ENCODE results near the gene FNDC8. TPM values are rescaled to one million over a fixed set of nuclear protein-coding genes. Genes with fewer than 3 reads are reported as not detected.
"Not testable (repeated sequence)": the region's sequence is repeated elsewhere in the genome, so short reads cannot be mapped to it uniquely, and the experiment has no call there.

The FNDC8 gene
- total RNA-seq, 3 donors from 2014 or later = not detected

DNA sequence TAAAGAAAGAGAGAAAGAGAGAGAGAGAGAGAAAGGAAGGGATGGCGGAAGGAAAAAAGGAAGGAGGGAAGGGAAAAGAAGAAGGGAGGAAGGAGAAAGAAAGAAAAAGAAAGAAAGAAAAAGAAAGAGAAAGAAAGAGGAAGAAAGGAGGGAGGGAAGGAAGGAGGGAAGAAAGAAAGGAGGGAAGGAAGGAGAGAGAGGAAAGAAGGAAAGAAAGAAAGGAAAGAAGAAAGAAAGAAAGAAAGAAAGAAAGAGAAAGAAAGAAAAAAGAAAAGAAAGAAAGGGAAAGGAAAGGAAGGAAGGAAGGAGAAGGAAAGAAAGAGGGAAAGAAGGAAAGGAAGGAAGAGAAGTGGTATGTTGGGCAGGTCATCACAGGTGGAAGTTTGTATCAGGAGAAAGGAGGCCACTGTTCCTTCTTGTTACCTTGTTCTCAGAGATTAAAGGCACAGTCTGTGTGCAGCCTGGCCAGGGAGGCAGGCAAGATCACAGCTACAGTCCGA, 53.5 kb downstream of the FNDC8 start:
- DNase-seq (ENCODE audit: low spot score in 2 of 2) = no peak
- H3K4me3 ChIP-seq = no peak overlapping the region
- no peaks in the 10 kb centered on the region for H3K36me3 ChIP-seq
- no peaks in the 10 kb centered on the region for H3K4me1 ChIP-seq
- TF ChIP-seq POLR2AphosphoS5 (IDR thresholded peaks at IDR 0.05) = no peak
- TF ChIP-seq CTCF (IDR thresholded peaks at IDR 0.05) = no peak
- TF ChIP-seq POLR2A (IDR thresholded peaks at IDR 0.05) = no peak
- no peak overlapping the region for H3K27ac ChIP-seq
- intact Hi-C loops (cut with DNase I; ENCODE audit: low total_unique reads) = no loop called here
- no peaks in the 10 kb centered on the region for H3K27me3 ChIP-seq
- no peaks in the 10 kb centered on the region for H3K9me3 ChIP-seq

DNA sequence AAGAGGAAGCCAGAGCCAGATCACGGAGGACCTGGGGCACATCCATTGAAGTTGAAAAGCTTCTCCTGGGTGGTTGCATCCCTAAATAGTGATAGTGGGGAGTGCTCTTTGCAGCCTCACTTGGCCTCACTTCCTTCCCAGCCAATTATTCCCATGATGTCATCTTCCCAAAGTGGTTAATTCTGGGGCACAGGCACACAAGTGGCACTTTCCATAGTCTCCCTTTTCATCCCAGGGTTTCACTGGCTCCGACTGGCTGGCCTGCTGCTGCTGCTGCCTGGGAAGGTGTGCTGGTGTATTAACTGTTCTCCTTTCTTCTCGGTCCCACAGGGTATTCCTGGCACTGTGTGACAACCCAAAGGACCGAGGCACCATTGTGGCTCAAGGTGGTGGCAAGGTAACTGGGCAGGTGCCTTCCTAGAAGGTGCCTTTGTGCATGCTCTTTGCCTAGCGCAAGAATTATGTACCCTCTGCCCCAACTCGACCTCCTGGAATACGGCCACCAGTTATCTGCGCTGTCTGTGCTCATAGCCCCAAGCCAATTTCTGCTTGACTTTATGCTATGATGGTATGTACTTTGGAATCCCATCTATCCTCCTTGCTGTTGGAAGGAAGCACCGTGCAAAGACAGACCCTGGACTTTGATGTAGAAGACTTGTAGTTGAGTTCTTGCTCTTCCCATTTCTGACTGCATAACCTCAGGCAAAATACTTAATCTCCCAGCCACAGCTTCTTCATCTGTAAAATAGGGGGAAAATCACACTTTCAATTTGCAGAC, 54.4 kb downstream of the FNDC8 start:
- TF ChIP-seq POLR2AphosphoS5 (IDR thresholded peaks at IDR 0.05) = no peak
- TF ChIP-seq POLR2A (IDR thresholded peaks at IDR 0.05) = no peak
- no peak for TF ChIP-seq CTCF (IDR thresholded peaks at IDR 0.05)
- Histone ChIP-seq H3K4me3 (no peak overlapping the region), H3K27me3 (no peaks in the 10 kb centered on the region), H3K36me3 (no peaks in the 10 kb centered on the region), H3K4me1 (no peaks in the 10 kb centered on the region), H3K27ac (no peak overlapping the region), H3K9me3 (no peaks in the 10 kb centered on the region)
- DNase-seq (ENCODE audit: low spot score in 2 of 2) = no peak
- intact Hi-C loops (cut with DNase I; ENCODE audit: low total_unique reads) = no loop called here

DNA sequence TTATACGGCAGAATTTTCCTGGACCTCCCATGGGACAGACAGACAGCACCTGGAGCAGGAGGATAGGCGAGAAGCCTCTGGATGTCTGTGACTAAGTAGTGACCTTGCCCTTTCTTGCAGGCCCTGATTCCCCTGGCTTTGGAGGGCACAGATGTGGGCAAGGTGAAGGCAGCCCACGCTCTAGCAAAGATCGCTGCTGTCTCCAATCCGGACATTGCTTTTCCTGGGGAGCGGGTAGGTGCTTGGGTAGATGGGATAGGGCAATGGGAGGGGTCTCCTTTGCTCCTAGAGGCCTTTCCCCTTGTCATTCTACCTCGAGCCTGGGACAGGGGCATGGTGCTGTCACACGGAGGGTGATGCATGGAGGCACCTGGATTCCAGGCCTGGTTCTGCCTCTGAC, 55.5 kb downstream of the FNDC8 start:
- Histone ChIP-seq H3K4me3 (no peak overlapping the region), H3K4me1 (no peaks in the 10 kb centered on the region), H3K27me3 (no peaks in the 10 kb centered on the region), H3K36me3 (no peaks in the 10 kb centered on the region), H3K9me3 (no peaks in the 10 kb centered on the region), H3K27ac (no peak overlapping the region)
- no peak for DNase-seq (ENCODE audit: low spot score in 2 of 2)
- TF ChIP-seq POLR2AphosphoS5 (IDR thresholded peaks at IDR 0.05) (no peak), POLR2A (IDR thresholded peaks at IDR 0.05) (no peak), CTCF (IDR thresholded peaks at IDR 0.05) (no peak)
- intact Hi-C loops (cut with DNase I; ENCODE audit: low total_unique reads) = no loop called here

DNA sequence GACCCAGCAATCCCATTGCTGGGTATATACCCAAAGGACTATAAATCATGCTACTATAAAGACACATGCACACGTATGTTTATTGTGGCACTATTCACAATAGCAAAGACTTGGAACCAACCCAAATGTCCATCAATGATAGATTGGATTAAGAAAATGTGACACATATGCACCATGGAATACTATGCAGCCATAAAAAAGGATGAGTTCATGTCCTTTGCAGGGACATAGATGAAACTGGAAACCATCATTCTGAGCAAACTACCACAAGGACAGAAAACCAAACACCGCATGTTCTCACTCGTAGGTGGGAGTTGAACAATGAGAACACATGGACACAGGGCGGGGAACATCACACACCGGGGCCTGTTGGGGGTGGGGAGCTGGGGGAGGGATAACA, 58.0 kb downstream of the FNDC8 start:
- H3K27me3 ChIP-seq; H3K36me3 ChIP-seq; DNase-seq (ENCODE audit: low spot score in 2 of 2); H3K4me3 ChIP-seq; H3K9me3 ChIP-seq; H3K4me1 ChIP-seq; H3K27ac ChIP-seq; intact Hi-C loops (cut with DNase I; ENCODE audit: low total_unique reads): not testable (repeated sequence)

Other genes starting within 250 kb of the FNDC8 start
- 1 to 10 TPM; 4.4 to 4.8 (median 4.6) TPM for gene CCT6B, start 160.2 kb upstream of the FNDC8 start, total RNA-seq
- gene ZNF830, start 160.1 kb upstream of the FNDC8 start, total RNA-seq = 10 to 100 TPM; 11.4 to 17.6 (median 15.1) TPM
- 100 to 1,000 TPM in 1 of 3 donors, 10 to 100 TPM in 2; 13.8 to 159 (median 54.0) TPM for gene LIG3, start 141.1 kb upstream of the FNDC8 start, total RNA-seq
- gene RFFL, start 57.9 kb upstream of the FNDC8 start, total RNA-seq = 10 to 100 TPM; 13.8 to 27.5 (median 19.4) TPM
- 10 to 100 TPM in 2 of 3 donors, 1 to 10 TPM in 1; 7.9 to 12.6 (median 10.5) TPM for gene RAD51D, start 1.8 kb upstream of the FNDC8 start, total RNA-seq
- 10 to 100 TPM; 15.2 to 32.1 (median 18.2) TPM for gene NLE1, start 20.7 kb downstream of the FNDC8 start, total RNA-seq
- gene UNC45B, start 26.2 kb downstream of the FNDC8 start, total RNA-seq = not detected
- gene SLC35G3, start 72.8 kb downstream of the FNDC8 start, total RNA-seq = not detected
- gene SLFN5, start 121.5 kb downstream of the FNDC8 start, total RNA-seq = 10 to 100 TPM; 29.8 to 35.0 (median 34.1) TPM